Measurements from ENCODE around the gene ACSL4. TPM values are rescaled to one million over a fixed set of nuclear protein-coding genes. Genes with fewer than 3 reads are reported as not detected.
"Not testable (repeated sequence)": the region's sequence is repeated elsewhere in the genome, so short reads cannot be mapped to it uniquely, and the experiment has no call there.

ACSL4 gene
- total and polyA plus RNA-seq, 4 experiments from 2014 or later = 8.0 to 24.3 (median 15.5) TPM

- H3K27ac ChIP-seq (ENCODE audit: low read depth, low read length) = peak overlapping the region; percentile 66
- peaks cover 33% of the 10 kb centered on the region for H3K4me1 ChIP-seq (ENCODE audit: insufficient read depth, low read length)
- ChIA-PET CTCF (ENCODE audit: partially characterized antibody) (interaction anchor here (1.3 to 2.8 kb wide), 2 partner anchors 19 to 21 kb away, joined by 3 to 9 read pairs; no protein-coding TSS in a partner anchor), POLR2A (ENCODE audit: partially characterized antibody) (interaction anchor here (0.7 to 2.1 kb wide), 7 partner anchors 8 to 586 kb away, joined by 3 to 7 read pairs (median 4); partner anchors contain the start of genes AMMECR1 and NXT2)
- Mint-ChIP-seq H3K36me3 (peaks cover 0 to 12% of the 10 kb centered on the region in 2 donors), H3K4me1 (peaks cover 17 to 45% (median 34%) of the 10 kb centered on the region in 4 donors), H3K9me3 (no peaks in the 10 kb centered on the region), H3K27me3 (no peaks in the 10 kb centered on the region), H3K4me3 (peak overlapping the region; percentile 91 to 99 (median 96)), H3K27ac (peak overlapping the region; percentile 93 to 98 (median 97))
- intact Hi-C loops (cut with micrococcal nuclease) = loop anchor here (5.0 kb wide), 1 partner anchor 270 kb away; the partner anchor contains the start of gene TMEM164
- no peaks in the 10 kb centered on the region for H3K9me3 ChIP-seq (ENCODE audit: control insufficient read depth in 1 of 2, low read length in 2 of 2)
- H3K36me3 ChIP-seq (ENCODE audit: insufficient read depth, low read length) = no peaks in the 10 kb centered on the region
- H3K4me3 ChIP-seq (ENCODE audit: low read length in 2 of 2) = peak overlapping the region; percentile 72 to 78
- no peaks in the 10 kb centered on the region for H3K27me3 ChIP-seq (ENCODE audit: insufficient read depth, low read length)
- peak; percentile 11 to 43 (median 17) for DNase-seq
These were observed 848 bp downstream of the ACSL4 start for GRCh38 chrX:109732017-109732801.

GRCh38 chrX:109728173-109728535 is 4.9 kb downstream of the ACSL4 start:
- Mint-ChIP-seq H3K27ac (peak overlapping the region in 4 of 7 donors; percentile 22 to 72 (median 50)), H3K27me3 (no peaks in the 10 kb centered on the region), H3K36me3 (peaks cover 0 to 14% of the 10 kb centered on the region in 2 donors), H3K9me3 (no peaks in the 10 kb centered on the region), H3K4me3 (peak overlapping the region in 6 of 8 donors; percentile 31 to 80 (median 52)), H3K4me1 (peaks cover 20 to 43% (median 34%) of the 10 kb centered on the region in 4 donors)
- no peaks in the 10 kb centered on the region for H3K9me3 ChIP-seq (ENCODE audit: control insufficient read depth in 1 of 2, low read length in 2 of 2)
- no peak overlapping the region for H3K4me3 ChIP-seq (ENCODE audit: low read length in 2 of 2)
- H3K27me3 ChIP-seq (ENCODE audit: insufficient read depth, low read length) = no peaks in the 10 kb centered on the region
- H3K27ac ChIP-seq (ENCODE audit: low read depth, low read length) = no peak overlapping the region
- H3K36me3 ChIP-seq (ENCODE audit: insufficient read depth, low read length) = no peaks in the 10 kb centered on the region
- intact Hi-C loops (cut with micrococcal nuclease) = no loop called here
- DNase-seq = no peak
- peaks cover 30% of the 10 kb centered on the region for H3K4me1 ChIP-seq (ENCODE audit: insufficient read depth, low read length)
- ChIA-PET POLR2A (ENCODE audit: partially characterized antibody) (no interaction called here), CTCF (ENCODE audit: partially characterized antibody) (interaction anchor here (0.9 to 1.5 kb wide), 2 partner anchors 15 kb away, joined by 3 to 10 read pairs; no protein-coding TSS in a partner anchor)

- H3K9me3 ChIP-seq (ENCODE audit: control insufficient read depth in 1 of 2, low read length in 2 of 2); H3K9me3 Mint-ChIP-seq; H3K4me3 Mint-ChIP-seq: not testable (repeated sequence)
These were observed 8.1 kb downstream of the ACSL4 start for GRCh38 chrX:109724971-109725370.

GRCh38 chrX:109720947-109721346 is 12.1 kb downstream of the ACSL4 start:
- no peak overlapping the region for H3K4me3 Mint-ChIP-seq
- intact Hi-C loops (cut with micrococcal nuclease) = no loop called here
- peaks cover 14 to 32% (median 21%) of the 10 kb centered on the region in 4 donors for H3K4me1 Mint-ChIP-seq
- Histone ChIP-seq H3K4me3 (ENCODE audit: low read length in 2 of 2) (no peak overlapping the region), H3K27ac (ENCODE audit: low read depth, low read length) (no peak overlapping the region), H3K4me1 (ENCODE audit: insufficient read depth, low read length) (peaks cover 7% of the 10 kb centered on the region), H3K36me3 (ENCODE audit: insufficient read depth, low read length) (no peaks in the 10 kb centered on the region), H3K9me3 (ENCODE audit: control insufficient read depth in 1 of 2, low read length in 2 of 2) (no peaks in the 10 kb centered on the region), H3K27me3 (ENCODE audit: insufficient read depth, low read length) (no peaks in the 10 kb centered on the region)
- no peaks in the 10 kb centered on the region for H3K9me3 Mint-ChIP-seq
- DNase-seq = no peak
- ChIA-PET CTCF (ENCODE audit: partially characterized antibody) (interaction anchor here (1.7 kb wide), 1 partner anchor 8 kb away, joined by 6 read pairs; no protein-coding TSS in a partner anchor), POLR2A (ENCODE audit: partially characterized antibody) (no interaction called here)
- H3K36me3 Mint-ChIP-seq = peaks cover 0 to 5% of the 10 kb centered on the region in 2 donors
- H3K27me3 Mint-ChIP-seq = no peaks in the 10 kb centered on the region
- H3K27ac Mint-ChIP-seq = peak overlapping the region in 1 of 7 donors; percentile 68

More at GRCh38 chrX:109724971-109725370, 8.1 kb downstream of the ACSL4 start:
- H3K27me3 Mint-ChIP-seq; H3K27ac ChIP-seq (ENCODE audit: low read depth, low read length); H3K27ac Mint-ChIP-seq; H3K4me3 ChIP-seq (ENCODE audit: low read length in 2 of 2); POLR2A ChIA-PET (ENCODE audit: partially characterized antibody); intact Hi-C loops (cut with micrococcal nuclease); H3K36me3 Mint-ChIP-seq; H3K36me3 ChIP-seq (ENCODE audit: insufficient read depth, low read length); DNase-seq; CTCF ChIA-PET (ENCODE audit: partially characterized antibody); H3K27me3 ChIP-seq (ENCODE audit: insufficient read depth, low read length): not testable (repeated sequence)
- peaks cover 24% of the 10 kb centered on the region for H3K4me1 ChIP-seq (ENCODE audit: insufficient read depth, low read length)
- H3K4me1 Mint-ChIP-seq = peaks cover 19 to 37% (median 29%) of the 10 kb centered on the region in 4 donors

- CTCF ChIA-PET (ENCODE audit: partially characterized antibody) = interaction anchor here (1.2 to 1.8 kb wide), 3 partner anchors 10 to 138 kb away, joined by 3 to 6 read pairs (median 4); no protein-coding TSS in a partner anchor
- POLR2A ChIA-PET (ENCODE audit: partially characterized antibody) = no interaction called here
- Histone ChIP-seq H3K9me3 (ENCODE audit: control insufficient read depth in 1 of 2, low read length in 2 of 2) (no peaks in the 10 kb centered on the region), H3K4me1 (ENCODE audit: insufficient read depth, low read length) (peaks cover 7% of the 10 kb centered on the region), H3K27me3 (ENCODE audit: insufficient read depth, low read length) (no peaks in the 10 kb centered on the region), H3K36me3 (ENCODE audit: insufficient read depth, low read length) (no peaks in the 10 kb centered on the region), H3K4me3 (ENCODE audit: low read length in 2 of 2) (no peak overlapping the region), H3K27ac (ENCODE audit: low read depth, low read length) (no peak overlapping the region)
- no peak overlapping the region for H3K4me3 Mint-ChIP-seq
- H3K4me1 Mint-ChIP-seq = peaks cover 11 to 32% (median 21%) of the 10 kb centered on the region in 4 donors
- DNase-seq = no peak
- H3K9me3 Mint-ChIP-seq = no peaks in the 10 kb centered on the region
- H3K36me3 Mint-ChIP-seq = peaks cover 0 to 3% of the 10 kb centered on the region in 2 donors
- intact Hi-C loops (cut with micrococcal nuclease) = no loop called here
- no peak overlapping the region for H3K27ac Mint-ChIP-seq
- H3K27me3 Mint-ChIP-seq = no peaks in the 10 kb centered on the region
These were observed 13.8 kb downstream of the ACSL4 start for GRCh38 chrX:109719264-109719663.

GRCh38 chrX:109716431-109717028 is 16.5 kb downstream of the ACSL4 start:
- Histone ChIP-seq H3K27ac (ENCODE audit: low read depth, low read length) (no peak overlapping the region), H3K9me3 (ENCODE audit: control insufficient read depth in 1 of 2, low read length in 2 of 2) (no peaks in the 10 kb centered on the region), H3K4me1 (ENCODE audit: insufficient read depth, low read length) (no peaks in the 10 kb centered on the region), H3K36me3 (ENCODE audit: insufficient read depth, low read length) (no peaks in the 10 kb centered on the region), H3K27me3 (ENCODE audit: insufficient read depth, low read length) (no peaks in the 10 kb centered on the region), H3K4me3 (ENCODE audit: low read length in 2 of 2) (no peak overlapping the region)
- intact Hi-C loops (cut with micrococcal nuclease) = no loop called here
- no peak for DNase-seq
- H3K4me3 Mint-ChIP-seq = no peak overlapping the region
- POLR2A ChIA-PET (ENCODE audit: partially characterized antibody) = no interaction called here
- peak overlapping the region in 2 of 7 donors; percentile 4 to 68 for H3K27ac Mint-ChIP-seq
- no peaks in the 10 kb centered on the region for H3K9me3 Mint-ChIP-seq
- CTCF ChIA-PET (ENCODE audit: partially characterized antibody) = interaction anchor here (9.2 kb wide), 1 partner anchor 141 kb away, joined by 184 read pairs; no protein-coding TSS in a partner anchor
- peaks cover 0 to 2% of the 10 kb centered on the region in 2 donors for H3K36me3 Mint-ChIP-seq
- H3K27me3 Mint-ChIP-seq = no peaks in the 10 kb centered on the region
- H3K4me1 Mint-ChIP-seq = peaks cover 13 to 35% (median 25%) of the 10 kb centered on the region in 4 donors

Data from CD4-positive, alpha-beta memory T cell (primary cell).